Nucleus accumbens (tissue), 56 donors: ENCODE data around the gene CCDC157.

Source experiments
- DNase-seq, 56 donors: peaks; one replicate each; lab custom pipeline; 2025; lab: John Stamatoyannopoulos, UW

CCDC157 gene

GRCh38 chr22:30356449-30357235 is at the start of gene CCDC157, which contains the start of gene SF3A1:
CCDC157 (plus strand) TSS chr22:30357007; CDS start chr22:30366001, 8,994 bp downstream.
SF3A1 (minus strand) TSS chr22:30356894; CDS start chr22:30356792, 102 bp downstream.
- DNase-seq = peak in 55 of 56 donors; percentile 46 to 92 (median 86)

GRCh38 chr22:30307041-30307574 is 49.7 kb upstream of the CCDC157 start:
- DNase-seq = no peak

- no peak for DNase-seq
Measured at GRCh38 chr22:30308093-30308492, 48.7 kb upstream of the CCDC157 start.

GRCh38 chr22:30308518-30309230 is 48.1 kb upstream of the CCDC157 start:
- DNase-seq = no peak

- peak in 1 of 56 donors; percentile 6 for DNase-seq
Measured at GRCh38 chr22:30309951-30310741, 46.7 kb upstream of the CCDC157 start.

GRCh38 chr22:30310881-30311771 is 45.7 kb upstream of the CCDC157 start:
- DNase-seq = peak in 22 of 56 donors; percentile 7 to 60 (median 37)

GRCh38 chr22:30312053-30312452 is 44.8 kb upstream of the CCDC157 start:
- no peak for DNase-seq

GRCh38 chr22:30313527-30314363 is 43.1 kb upstream of the CCDC157 start:
- DNase-seq = no peak

GRCh38 chr22:30314915-30315314 is 41.9 kb upstream of the CCDC157 start:
- DNase-seq = no peak

GRCh38 chr22:30315962-30316576 is 40.7 kb upstream of the CCDC157 start:
- DNase-seq = no peak

GRCh38 chr22:30317778-30318177 is 39.0 kb upstream of the CCDC157 start:
- no peak for DNase-seq

GRCh38 chr22:30318799-30319419 is 37.9 kb upstream of the CCDC157 start:
- DNase-seq = no peak

- DNase-seq = no peak
Measured at GRCh38 chr22:30320021-30320556, 36.7 kb upstream of the CCDC157 start.

GRCh38 chr22:30321461-30321860 is 35.3 kb upstream of the CCDC157 start:
- no peak for DNase-seq

- DNase-seq = no peak
Measured at GRCh38 chr22:30323246-30323645, 33.6 kb upstream of the CCDC157 start.

- DNase-seq = no peak
Measured at GRCh38 chr22:30324014-30324730, 32.6 kb upstream of the CCDC157 start.
